HUES48 (cell line): Measurements from ENCODE around the gene UBR2.

Source experiments
- H3K27ac ChIP-seq: one replicate; pipeline ENCODE4 v1.7.0; 2013; ENCODE audit warnings: low read depth, low read length, inconsistent platforms
- H3K27me3 ChIP-seq: 2 replicates; pipeline ENCODE4 v1.6.1; 2013; ENCODE audit warnings: mild to moderate bottlenecking, low read length; ENCODE audit not compliant: control insufficient read depth, insufficient read depth
- H3K36me3 ChIP-seq: 2 replicates; pipeline ENCODE4 v1.6.1; 2013; ENCODE audit warnings: low read length; ENCODE audit not compliant: control insufficient read depth, insufficient read depth
- H3K4me1 ChIP-seq: 2 replicates; pipeline ENCODE4 v1.6.1; 2013; ENCODE audit warnings: mild to moderate bottlenecking, low read length; ENCODE audit not compliant: control insufficient read depth, insufficient read depth
- H3K4me3 ChIP-seq: 2 replicates; pipeline ENCODE4 v1.5.1; 2013; ENCODE audit warnings: mild to moderate bottlenecking, low read depth, low read length
- H3K9ac ChIP-seq: 2 replicates; pipeline ENCODE4 v1.6.1; 2013; ENCODE audit warnings: mild to moderate bottlenecking, low read depth, low read length, moderate library complexity
- H3K9me3 ChIP-seq: 2 replicates; pipeline ENCODE4 v1.6.1; 2013; ENCODE audit warnings: low read length; ENCODE audit not compliant: control insufficient read depth, insufficient read depth

The UBR2 gene

DNA sequence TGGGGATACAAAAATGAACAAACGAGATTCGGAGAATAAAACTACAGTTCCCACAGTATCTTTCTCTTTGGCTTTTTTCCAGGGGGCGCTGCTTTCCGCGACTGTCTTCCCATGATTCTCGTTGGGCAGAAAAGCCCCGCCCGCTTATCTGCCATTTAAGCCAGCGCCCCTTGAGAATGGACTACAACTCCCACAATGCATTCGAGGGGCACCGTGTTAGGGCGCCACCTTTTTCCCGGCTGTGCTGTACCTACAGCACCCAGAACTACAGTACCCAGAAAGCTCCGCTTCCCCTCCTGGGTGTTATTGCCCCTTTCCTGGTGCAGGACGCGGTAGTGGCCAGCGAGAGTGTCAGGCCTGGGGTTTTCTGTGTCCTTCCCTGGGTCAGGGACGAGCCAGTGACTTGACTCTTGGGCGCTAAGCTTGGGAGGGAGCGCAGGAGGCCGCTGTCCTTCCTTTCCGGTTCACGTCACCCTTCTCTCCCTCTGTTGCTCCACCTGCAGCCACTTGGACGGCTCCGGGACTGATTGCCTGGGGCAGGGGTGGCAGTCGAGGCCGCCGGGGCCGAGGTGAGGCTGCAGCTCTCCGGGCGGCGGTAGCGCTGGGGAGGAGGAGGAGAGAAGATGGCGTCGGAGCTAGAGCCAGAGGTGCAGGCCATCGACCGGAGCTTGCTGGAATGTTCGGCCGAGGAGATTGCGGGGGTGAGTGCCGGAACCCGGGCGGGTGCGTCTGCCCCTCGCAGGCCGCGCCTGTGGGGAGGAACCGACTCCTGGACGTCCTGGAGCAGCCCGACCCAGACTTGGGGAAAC, at the start of gene UBR2:
TSS of gene UBR2 (plus strand) at position 333 of the 809 bp plus-strand sequence. CDS start at position 624, 291 bp downstream.
- Histone ChIP-seq H3K9me3 (no peaks in the 10 kb centered on the region), H3K36me3 (no peaks in the 10 kb centered on the region), H3K9ac (peak within 1 kb of the TSS; percentile 87), H3K27ac (peak within 1 kb of the TSS; percentile 94), H3K4me3 (peak within 1 kb of the TSS; percentile 99), H3K27me3 (no peaks in the 10 kb centered on the region), H3K4me1 (no peaks in the 10 kb centered on the region)

DNA sequence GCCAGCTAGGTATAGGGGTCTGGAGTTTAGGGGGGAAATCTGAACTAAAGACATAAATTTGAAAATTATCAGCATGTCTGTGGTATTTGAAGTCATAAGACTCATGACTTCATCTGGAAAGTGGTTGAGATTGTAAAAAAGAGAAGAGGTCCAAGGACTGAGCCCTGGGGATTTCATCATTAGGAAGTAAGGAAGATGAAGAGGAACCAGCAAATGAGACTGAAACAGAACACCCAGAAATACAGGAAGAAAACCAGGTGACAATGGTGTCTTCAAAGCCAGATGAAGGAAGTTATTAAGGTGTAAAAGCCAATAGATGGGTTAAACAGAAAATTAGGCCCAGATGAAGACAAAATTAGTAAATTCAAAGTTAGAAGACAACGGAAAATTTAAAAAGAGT, 49.1 kb upstream of the UBR2 start:
- Histone ChIP-seq H3K4me3 (no peak overlapping the region), H3K36me3 (no peaks in the 10 kb centered on the region), H3K27ac (no peak overlapping the region), H3K9ac (no peak overlapping the region), H3K4me1 (no peaks in the 10 kb centered on the region), H3K27me3 (no peaks in the 10 kb centered on the region), H3K9me3 (no peaks in the 10 kb centered on the region)

DNA sequence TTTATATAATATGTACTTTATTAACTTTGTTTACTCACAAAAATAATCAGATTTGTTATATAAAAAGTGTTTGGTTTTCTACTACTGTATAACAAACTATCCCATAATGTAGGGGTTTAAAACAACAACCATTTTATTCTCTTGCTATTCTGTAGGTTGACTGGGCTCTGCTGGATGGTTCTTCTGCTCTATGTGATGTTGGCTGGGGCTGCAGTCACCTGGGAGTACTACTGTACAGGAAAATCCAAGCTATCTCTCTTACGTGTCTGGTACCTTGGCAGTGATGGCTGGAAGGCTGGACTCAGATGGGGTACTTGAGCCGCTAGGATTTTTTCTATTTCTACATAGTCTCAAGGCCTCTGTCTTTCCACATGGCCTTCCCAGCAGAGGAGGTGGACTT, 44.0 kb upstream of the UBR2 start:
- no peak overlapping the region for H3K27ac ChIP-seq

DNA sequence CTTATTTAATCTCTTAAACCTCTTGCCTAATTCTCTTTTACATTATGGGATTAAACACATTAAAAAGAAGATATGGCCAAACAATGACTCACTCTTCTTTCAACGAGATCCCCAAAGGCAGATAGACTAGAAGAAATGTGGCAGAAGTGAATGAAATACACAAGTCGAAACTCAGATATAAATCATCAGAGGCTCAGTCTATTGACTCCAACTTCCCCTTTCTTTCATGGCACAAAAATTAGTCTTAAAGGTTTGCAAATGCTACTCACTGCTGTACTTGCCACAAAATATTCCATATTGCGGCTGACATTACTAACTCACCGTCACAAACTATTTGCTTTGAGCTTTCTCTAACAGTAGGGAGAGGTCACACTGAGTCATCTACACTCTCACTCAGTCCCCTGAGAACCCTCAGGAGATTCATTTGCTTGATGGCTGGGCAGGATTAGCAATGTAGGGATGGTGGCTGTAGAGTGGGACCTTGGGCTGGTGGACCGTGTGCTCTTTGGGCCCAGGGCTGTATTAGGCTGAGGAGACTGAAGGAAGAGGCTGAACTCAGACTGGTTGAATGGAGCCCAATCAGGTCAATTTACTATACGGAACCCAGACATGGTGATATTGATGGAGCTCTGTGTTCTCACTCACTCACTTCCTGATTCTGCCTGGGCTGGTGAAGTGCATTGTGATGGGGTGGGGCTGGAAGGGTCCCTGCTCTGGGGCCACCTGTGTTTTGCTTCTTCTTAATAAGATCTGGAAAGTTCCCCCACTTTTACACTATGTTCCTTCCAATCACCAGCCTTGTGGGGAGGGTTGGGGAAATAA, 42.8 kb upstream of the UBR2 start:
- no peaks in the 10 kb centered on the region for H3K9me3 ChIP-seq
- no peak overlapping the region for H3K4me3 ChIP-seq
- no peak overlapping the region for H3K27ac ChIP-seq
- no peaks in the 10 kb centered on the region for H3K36me3 ChIP-seq
- no peaks in the 10 kb centered on the region for H3K4me1 ChIP-seq
- no peaks in the 10 kb centered on the region for H3K27me3 ChIP-seq
- no peak overlapping the region for H3K9ac ChIP-seq

More for the DNA sequence above, 44.0 kb upstream of the UBR2 start:
- Histone ChIP-seq H3K9ac (no peak overlapping the region), H3K36me3 (no peaks in the 10 kb centered on the region), H3K27me3 (no peaks in the 10 kb centered on the region), H3K4me1 (no peaks in the 10 kb centered on the region), H3K9me3 (no peaks in the 10 kb centered on the region), H3K4me3 (no peak overlapping the region)

DNA sequence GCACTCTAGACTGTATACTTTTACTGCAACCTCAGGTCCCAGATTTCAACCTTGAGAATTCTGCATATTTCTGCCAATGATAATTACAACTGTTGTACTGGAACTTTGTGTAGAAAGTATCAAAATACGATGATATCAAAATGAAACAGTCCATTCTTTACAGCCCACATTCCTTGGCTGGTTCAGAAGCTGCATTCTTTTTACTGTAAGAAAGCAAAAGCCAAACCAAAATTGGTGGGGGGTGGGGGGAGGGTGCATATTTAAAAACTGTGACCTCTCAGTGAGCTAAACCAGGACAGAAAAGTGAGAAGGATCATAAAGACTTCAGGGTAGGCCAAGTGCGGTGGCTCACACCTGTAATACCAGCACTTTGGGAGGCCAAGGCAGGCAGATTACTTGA, 41.8 kb upstream of the UBR2 start:
- Histone ChIP-seq H3K36me3 (no peaks in the 10 kb centered on the region), H3K27ac (no peak overlapping the region), H3K4me1 (no peaks in the 10 kb centered on the region), H3K27me3 (no peaks in the 10 kb centered on the region), H3K9ac (no peak overlapping the region), H3K4me3 (no peak overlapping the region), H3K9me3 (no peaks in the 10 kb centered on the region)

DNA sequence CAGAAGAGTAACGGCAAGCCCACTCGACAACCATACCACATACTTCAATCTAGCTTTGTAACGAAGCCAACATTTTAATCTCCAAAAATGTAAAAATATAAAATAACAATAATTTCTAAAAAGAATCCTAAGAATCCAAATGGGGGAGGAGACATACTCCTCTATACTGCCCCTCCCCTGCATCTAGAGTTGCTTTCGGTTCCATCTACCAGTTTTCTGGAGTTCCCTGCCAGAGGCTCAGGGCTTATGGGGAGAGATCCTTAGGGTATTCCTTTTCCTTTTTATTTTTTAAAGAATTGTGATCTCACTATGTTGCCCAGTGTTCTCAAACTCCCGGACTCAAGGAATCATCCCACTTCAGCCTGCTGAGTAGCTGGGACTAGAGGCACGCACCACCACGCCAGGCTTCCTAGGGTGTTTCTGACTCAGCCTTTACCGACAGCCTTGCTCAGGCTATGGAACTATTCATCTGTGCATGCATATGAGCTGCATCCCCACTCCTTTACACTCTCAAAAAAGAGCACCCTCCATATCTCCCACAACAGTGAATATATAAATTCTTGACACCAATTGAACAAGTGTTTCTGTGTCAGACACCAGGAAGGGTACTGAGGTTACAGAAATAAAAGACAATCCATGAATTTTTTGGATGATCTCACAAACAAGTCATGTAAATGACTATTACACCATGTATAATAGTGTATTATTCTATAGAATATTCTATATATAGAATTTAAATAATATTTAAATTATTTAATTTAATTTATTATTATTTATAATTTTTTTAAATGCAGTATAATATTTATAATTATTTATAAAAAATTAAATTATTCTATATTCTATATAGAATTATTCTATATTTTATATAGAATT, 40.7 kb upstream of the UBR2 start:
- H3K9me3 ChIP-seq: no peaks in the 10 kb centered on the region
- no peak overlapping the region for H3K27ac ChIP-seq
- no peak overlapping the region for H3K9ac ChIP-seq
- H3K36me3 ChIP-seq: no peaks in the 10 kb centered on the region
- H3K4me3 ChIP-seq: no peak overlapping the region
- no peaks in the 10 kb centered on the region for H3K27me3 ChIP-seq
- H3K4me1 ChIP-seq: no peaks in the 10 kb centered on the region

DNA sequence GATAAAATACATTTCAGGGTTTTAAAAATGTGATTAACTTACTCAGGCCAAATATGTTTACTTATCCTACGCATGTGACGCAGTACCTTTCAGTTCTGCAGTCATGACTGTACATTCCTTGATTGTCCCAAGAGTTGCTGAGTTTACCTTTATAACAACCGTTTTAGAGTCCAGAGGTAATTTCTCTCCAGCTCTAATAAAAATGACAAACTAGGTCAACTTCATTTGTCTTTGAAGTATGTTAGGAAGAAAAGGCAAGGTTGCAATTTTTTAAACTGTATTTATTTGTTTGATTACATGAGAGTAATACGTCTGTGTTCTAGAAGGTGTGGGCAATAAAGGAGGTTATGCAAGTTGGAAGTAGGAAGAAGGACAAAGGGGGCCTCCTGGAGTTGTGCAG, 38.6 kb upstream of the UBR2 start:
- no peaks in the 10 kb centered on the region for H3K36me3 ChIP-seq
- no peaks in the 10 kb centered on the region for H3K4me1 ChIP-seq
- no peak overlapping the region for H3K4me3 ChIP-seq
- no peak overlapping the region for H3K27ac ChIP-seq
- H3K27me3 ChIP-seq: no peaks in the 10 kb centered on the region
- no peak overlapping the region for H3K9ac ChIP-seq
- H3K9me3 ChIP-seq: no peaks in the 10 kb centered on the region

DNA sequence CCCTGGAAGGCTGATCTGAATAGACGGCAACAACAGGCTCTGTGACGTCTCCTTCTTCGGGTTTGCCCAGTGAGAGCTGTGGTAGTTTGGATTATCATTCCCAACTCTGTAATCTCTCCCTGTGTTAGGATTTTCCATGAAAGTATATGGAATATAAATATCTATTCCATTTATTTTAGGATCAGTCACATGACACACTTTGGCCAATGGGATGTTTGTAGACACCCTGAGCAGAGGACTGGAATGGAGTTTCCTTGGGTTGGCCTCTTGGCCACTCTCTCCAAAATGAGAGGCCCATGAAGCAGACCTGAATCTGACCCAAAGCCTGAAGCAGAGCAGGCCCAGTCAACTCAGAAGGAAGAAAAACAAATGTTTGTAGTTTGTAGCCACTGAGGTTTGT, 37.2 kb upstream of the UBR2 start:
- H3K27ac ChIP-seq: no peak overlapping the region
- H3K27me3 ChIP-seq: no peaks in the 10 kb centered on the region
- H3K4me1 ChIP-seq: no peaks in the 10 kb centered on the region
- no peak overlapping the region for H3K4me3 ChIP-seq
- H3K9ac ChIP-seq: no peak overlapping the region
- no peaks in the 10 kb centered on the region for H3K36me3 ChIP-seq
- no peaks in the 10 kb centered on the region for H3K9me3 ChIP-seq

DNA sequence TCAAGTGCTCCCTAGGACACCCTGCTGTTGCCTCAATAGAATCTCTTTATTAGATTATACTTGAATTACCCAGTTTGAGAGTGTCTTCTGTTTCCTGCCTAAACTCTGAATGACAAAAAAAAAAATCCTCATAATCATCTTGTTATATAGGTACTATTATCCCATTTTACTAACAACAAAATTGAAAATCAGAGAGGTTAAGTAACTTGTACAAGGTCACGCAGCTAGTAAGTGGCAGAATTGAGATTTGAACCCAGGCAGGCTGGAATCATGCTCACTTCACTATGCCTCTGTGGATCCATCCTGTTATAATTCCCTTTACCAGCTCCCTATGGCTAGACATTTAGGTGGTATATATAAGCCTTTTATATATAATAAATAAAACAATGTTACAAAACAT, 36.6 kb upstream of the UBR2 start:
- Histone ChIP-seq H3K4me3 (no peak overlapping the region), H3K9me3 (no peaks in the 10 kb centered on the region), H3K9ac (no peak overlapping the region), H3K36me3 (no peaks in the 10 kb centered on the region), H3K27me3 (no peaks in the 10 kb centered on the region), H3K4me1 (no peaks in the 10 kb centered on the region), H3K27ac (no peak overlapping the region)

DNA sequence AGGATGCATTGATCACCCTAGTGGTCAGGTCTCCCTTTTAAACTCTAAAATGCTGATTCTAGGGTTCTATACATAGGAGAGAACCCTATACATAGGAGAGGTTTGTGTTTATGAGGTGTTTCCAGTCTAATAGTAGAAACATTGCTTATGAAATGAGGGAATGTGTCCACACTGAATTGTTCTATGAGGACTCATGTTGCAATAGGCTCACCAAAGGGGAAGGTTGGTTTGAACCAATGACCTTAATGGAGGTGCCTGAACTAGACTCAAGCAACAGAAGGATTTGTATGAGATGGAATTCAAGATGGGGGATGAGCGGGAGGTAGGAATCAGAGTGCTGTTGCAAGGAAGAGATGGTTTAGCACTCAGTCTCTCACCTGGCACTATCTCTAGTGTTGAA, 33.5 kb upstream of the UBR2 start:
- H3K27me3 ChIP-seq: no peaks in the 10 kb centered on the region
- H3K4me3 ChIP-seq: no peak overlapping the region
- no peaks in the 10 kb centered on the region for H3K9me3 ChIP-seq
- no peaks in the 10 kb centered on the region for H3K36me3 ChIP-seq
- no peak overlapping the region for H3K27ac ChIP-seq
- no peaks in the 10 kb centered on the region for H3K4me1 ChIP-seq
- no peak overlapping the region for H3K9ac ChIP-seq
